NCI-H69 (cell line): ENCODE measurements around the gene IGFBP7.

Experiments
- DNase-seq: peaks from one replicate; lab custom pipeline; 2025; lab: John Stamatoyannopoulos, UW

Gene IGFBP7

GRCh38 chr4:57109847-57110639 is at the start of gene IGFBP7:
Gene IGFBP7 (minus strand): TSS chr4:57110385. CDS start chr4:57110351, 34 bp downstream.
- DNase-seq = peak; percentile 35

GRCh38 chr4:57159866-57160265 is 49.7 kb upstream of the IGFBP7 start:
- no peak for DNase-seq

GRCh38 chr4:57158762-57159161 is 48.6 kb upstream of the IGFBP7 start:
- DNase-seq = no peak

GRCh38 chr4:57158221-57158620 is 48.0 kb upstream of the IGFBP7 start:
- no peak for DNase-seq

- DNase-seq = no peak
Observed at GRCh38 chr4:57157596-57158137, 47.5 kb upstream of the IGFBP7 start.

- no peak for DNase-seq
Observed at GRCh38 chr4:57156242-57156990, 46.2 kb upstream of the IGFBP7 start.

- DNase-seq = no peak
Observed at GRCh38 chr4:57154926-57155325, 44.7 kb upstream of the IGFBP7 start.

- peak; percentile 7 for DNase-seq
Observed at GRCh38 chr4:57154191-57154590, 44.0 kb upstream of the IGFBP7 start.

- DNase-seq = no peak
Observed at GRCh38 chr4:57153207-57153606, 43.0 kb upstream of the IGFBP7 start.

- DNase-seq = peak; percentile 28
Observed at GRCh38 chr4:57151481-57151880, 41.3 kb upstream of the IGFBP7 start.

GRCh38 chr4:57149833-57150232 is 39.6 kb upstream of the IGFBP7 start:
- no peak for DNase-seq

- DNase-seq = no peak
Observed at GRCh38 chr4:57148831-57149505, 38.8 kb upstream of the IGFBP7 start.

- no peak for DNase-seq
Observed at GRCh38 chr4:57148177-57148576, 38.0 kb upstream of the IGFBP7 start.

- no peak for DNase-seq
Observed at GRCh38 chr4:57147335-57148060, 37.3 kb upstream of the IGFBP7 start.

- no peak for DNase-seq
Observed at GRCh38 chr4:57146444-57146843, 36.3 kb upstream of the IGFBP7 start.

- DNase-seq = no peak
Observed at GRCh38 chr4:57144466-57144865, 34.3 kb upstream of the IGFBP7 start.

- no peak for DNase-seq
Observed at GRCh38 chr4:57139783-57140182, 29.6 kb upstream of the IGFBP7 start.

- DNase-seq = no peak
Observed at GRCh38 chr4:57137261-57137660, 27.1 kb upstream of the IGFBP7 start.

- DNase-seq = no peak
Observed at GRCh38 chr4:57136281-57136680, 26.1 kb upstream of the IGFBP7 start.

GRCh38 chr4:57132743-57133137 is 22.6 kb upstream of the IGFBP7 start:
- DNase-seq = no peak

GRCh38 chr4:57131849-57132742 is 21.9 kb upstream of the IGFBP7 start:
- peak; percentile 69 for DNase-seq
